ENCODE results near the gene TMEM18.

- no peak for TF ChIP-seq FOSL1 (tag; conservative IDR thresholded peaks at IDR 0.05)
- TF ChIP-seq CTCF (IDR thresholded peaks at IDR 0.05 in 2 of 3, conservative IDR thresholded peaks at IDR 0.05 in 1 of 3; ENCODE audit: insufficient read depth in 2 of 3, low read depth in 1 of 3, low read length in 3 of 3): no peak
- TF ChIP-seq DEAF1 (CRISPR knock-in tag; IDR thresholded peaks at IDR 0.05): no peak
- no peak for TF ChIP-seq CHD2 (IDR thresholded peaks at IDR 0.05; ENCODE audit: low read depth, low read length)
- TF ChIP-seq NFIC (IDR thresholded peaks at IDR 0.05): no peak
- TF ChIP-seq TAF1 (IDR thresholded peaks at IDR 0.05; ENCODE audit: control insufficient read depth, extremely low read depth, insufficient read depth, low read length, severe bottlenecking): no peak
- no peak for TF ChIP-seq KHSRP (IDR thresholded peaks at IDR 0.05)
- TF ChIP-seq, protein P1, sequence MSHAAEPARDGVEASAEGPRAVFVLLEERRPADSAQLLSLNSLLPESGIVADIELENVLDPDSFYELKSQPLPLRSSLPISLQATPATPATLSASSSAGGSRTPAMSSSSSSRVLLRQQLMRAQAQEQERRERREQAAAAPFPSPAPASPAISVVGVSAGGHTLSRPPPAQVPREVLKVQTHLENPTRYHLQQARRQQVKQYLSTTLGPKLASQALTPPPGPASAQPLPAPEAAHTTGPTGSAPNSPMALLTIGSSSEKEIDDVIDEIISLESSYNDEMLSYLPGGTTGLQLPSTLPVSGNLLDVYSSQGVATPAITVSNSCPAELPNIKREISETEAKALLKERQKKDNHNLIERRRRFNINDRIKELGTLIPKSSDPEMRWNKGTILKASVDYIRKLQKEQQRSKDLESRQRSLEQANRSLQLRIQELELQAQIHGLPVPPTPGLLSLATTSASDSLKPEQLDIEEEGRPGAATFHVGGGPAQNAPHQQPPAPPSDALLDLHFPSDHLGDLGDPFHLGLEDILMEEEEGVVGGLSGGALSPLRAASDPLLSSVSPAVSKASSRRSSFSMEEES (CRISPR knock-in tag; IDR thresholded peaks at IDR 0.05): no peak
- no peak for TF ChIP-seq POLR2A (conservative IDR thresholded peaks at IDR 0.05)
- TF ChIP-seq RBFOX2 (IDR thresholded peaks at IDR 0.05; ENCODE audit: low read depth, low read length): no peak
- no peak for TF ChIP-seq TEAD2 (tag; IDR thresholded peaks at IDR 0.05)
- TF ChIP-seq SRSF3 (IDR thresholded peaks at IDR 0.05; ENCODE audit: insufficient read depth, low read length): no peak
- no peak for TF ChIP-seq MEF2A (IDR thresholded peaks at IDR 0.05; ENCODE audit: control insufficient read depth, low read depth, low read length)
- no peak for TF ChIP-seq FOXP4 (CRISPR knock-in tag; IDR thresholded peaks at IDR 0.05; ENCODE audit: borderline replicate concordance)
Observed at GRCh38 chr2:641872-642815, 35.1 kb downstream of the TMEM18 start.

All from K562 (cell line).